Activated T-cell treated with anti-CD3 and anti-CD28 coated beads, Interleukin-2, amount 50 U/mL, for 24 hours (primary cell): ENCODE data around the gene OXTR.

Experiments used
- DNase-seq: peaks from one replicate; pipeline ENCODE4 v3.0.0-alpha.2; 2020
- H3K27ac Mint-ChIP-seq: 2 replicates; pipeline ENCODE4 v1.8.0; 2020; ENCODE audit warnings: mild to moderate bottlenecking, mixed read lengths
- H3K27me3 Mint-ChIP-seq: 2 replicates; pipeline ENCODE4 v1.8.0; 2020; ENCODE audit warnings: mixed read lengths
- H3K36me3 Mint-ChIP-seq: 2 replicates; pipeline ENCODE4 v1.8.0; 2020; ENCODE audit warnings: low read depth, mixed read lengths
- H3K4me1 Mint-ChIP-seq: 2 replicates; pipeline ENCODE4 v1.8.0; 2020; ENCODE audit warnings: low read depth, mixed read lengths
- H3K4me3 Mint-ChIP-seq: 2 replicates; pipeline ENCODE4 v1.8.0; 2020; ENCODE audit warnings: mild to moderate bottlenecking, moderate library complexity, mixed read lengths
- H3K9me3 Mint-ChIP-seq: 2 replicates; pipeline ENCODE4 v1.8.0; 2020; ENCODE audit warnings: mixed read lengths

The OXTR gene

GRCh38 chr3:8760091-8760490 is 9.3 kb downstream of the OXTR start:
- no peak for DNase-seq
- H3K27me3 Mint-ChIP-seq: no peaks in the 10 kb centered on the region
- no peak overlapping the region for H3K4me3 Mint-ChIP-seq
- H3K36me3 Mint-ChIP-seq: no peaks in the 10 kb centered on the region
- no peak overlapping the region for H3K27ac Mint-ChIP-seq
- no peaks in the 10 kb centered on the region for H3K4me1 Mint-ChIP-seq
- no peaks in the 10 kb centered on the region for H3K9me3 Mint-ChIP-seq

DNA sequence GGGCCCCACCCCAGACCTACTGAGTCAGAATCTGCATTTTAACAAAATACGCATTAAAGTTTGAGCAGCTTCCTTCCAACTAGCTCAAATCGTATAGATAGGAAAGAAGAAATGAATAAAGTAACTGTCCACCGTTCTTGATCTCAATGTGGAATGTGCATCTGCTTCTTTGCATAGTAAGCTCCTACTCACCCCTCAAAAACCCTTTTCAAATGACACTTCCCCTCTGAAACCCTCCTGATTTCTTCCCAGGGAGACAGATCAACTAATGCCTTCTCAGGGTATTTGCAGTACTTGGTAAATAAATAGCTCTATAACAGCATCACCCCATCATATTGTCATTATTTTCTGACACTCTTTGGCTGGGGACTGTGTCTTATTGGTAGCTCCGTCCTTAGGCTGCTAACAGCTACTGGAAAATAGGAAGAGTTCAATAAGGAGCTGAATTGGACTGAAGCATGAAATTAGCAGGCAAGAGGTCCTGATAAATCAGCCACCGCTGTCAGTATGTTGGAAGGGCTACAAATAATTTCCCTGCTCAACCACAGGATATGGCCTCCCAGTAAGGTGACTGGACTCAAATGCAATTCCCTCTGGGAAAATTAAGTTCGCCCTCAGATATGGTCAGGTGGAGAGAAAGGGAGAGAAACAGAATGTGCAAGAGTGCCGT is 10.2 kb downstream of the OXTR start:
- no peaks in the 10 kb centered on the region for H3K4me1 Mint-ChIP-seq
- no peak overlapping the region for H3K4me3 Mint-ChIP-seq
- no peaks in the 10 kb centered on the region for H3K9me3 Mint-ChIP-seq
- no peak overlapping the region for H3K27ac Mint-ChIP-seq
- H3K36me3 Mint-ChIP-seq: no peaks in the 10 kb centered on the region
- no peaks in the 10 kb centered on the region for H3K27me3 Mint-ChIP-seq
- DNase-seq: no peak

DNA sequence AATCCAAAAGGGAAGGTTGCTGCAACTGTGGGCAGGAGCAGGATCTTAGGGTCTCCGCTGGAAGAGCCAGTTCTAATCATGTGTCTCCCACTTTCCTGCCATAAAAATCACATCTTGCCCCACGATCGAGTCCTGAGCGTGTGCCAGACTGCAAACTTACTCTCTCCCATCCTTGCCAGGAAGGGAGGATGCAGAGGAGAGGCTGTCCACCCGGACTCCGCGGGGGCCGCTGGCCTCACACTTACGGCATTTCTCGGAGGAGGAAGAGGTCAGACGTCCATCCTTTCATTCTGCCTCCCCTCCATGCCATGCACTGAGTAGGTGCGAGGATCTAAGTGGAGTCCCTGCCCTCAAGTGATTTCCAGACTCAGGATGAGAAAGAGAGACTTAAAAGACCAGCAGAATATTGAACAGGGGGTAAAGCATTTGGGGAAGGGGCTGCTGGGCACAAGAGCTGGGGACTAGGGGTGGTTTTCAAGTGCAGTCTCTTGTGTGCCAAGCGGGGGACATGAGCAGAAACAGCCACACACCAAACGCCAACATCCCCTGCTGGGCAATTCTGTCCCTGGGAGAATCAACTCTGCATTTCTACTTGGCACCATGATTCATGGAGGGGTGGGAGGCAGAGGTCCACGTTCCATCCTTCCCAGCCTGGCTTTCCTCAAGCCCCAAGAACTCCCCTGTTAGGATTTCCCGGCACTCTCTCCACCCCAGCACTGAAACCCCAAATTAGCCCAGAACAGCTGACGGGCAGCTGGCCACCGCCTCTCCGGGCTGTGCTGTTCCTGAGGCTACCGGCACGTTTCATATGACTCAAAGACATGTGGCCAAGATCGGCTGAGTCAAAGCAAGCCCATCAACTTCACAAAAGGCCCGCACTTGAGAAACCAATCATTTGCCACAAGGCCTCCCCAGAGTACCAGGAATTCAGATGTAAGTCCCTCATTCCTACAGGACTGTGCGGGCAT is 11.6 kb downstream of the OXTR start:
- Mint-ChIP-seq H3K9me3 (no peaks in the 10 kb centered on the region), H3K4me1 (no peaks in the 10 kb centered on the region), H3K27me3 (no peaks in the 10 kb centered on the region), H3K27ac (no peak overlapping the region), H3K36me3 (no peaks in the 10 kb centered on the region), H3K4me3 (no peak overlapping the region)
- DNase-seq: no peak

GRCh38 chr3:8756671-8757070 is 12.7 kb downstream of the OXTR start:
- no peak overlapping the region for H3K27ac Mint-ChIP-seq
- no peak for DNase-seq
- no peaks in the 10 kb centered on the region for H3K9me3 Mint-ChIP-seq
- H3K4me1 Mint-ChIP-seq: no peaks in the 10 kb centered on the region
- no peak overlapping the region for H3K4me3 Mint-ChIP-seq
- no peaks in the 10 kb centered on the region for H3K27me3 Mint-ChIP-seq
- H3K36me3 Mint-ChIP-seq: no peaks in the 10 kb centered on the region

GRCh38 chr3:8755564-8756237 is 13.7 kb downstream of the OXTR start:
- no peak for DNase-seq
- no peaks in the 10 kb centered on the region for H3K9me3 Mint-ChIP-seq
- H3K27me3 Mint-ChIP-seq: no peaks in the 10 kb centered on the region
- no peaks in the 10 kb centered on the region for H3K4me1 Mint-ChIP-seq
- H3K36me3 Mint-ChIP-seq: no peaks in the 10 kb centered on the region
- H3K4me3 Mint-ChIP-seq: no peak overlapping the region
- no peak overlapping the region for H3K27ac Mint-ChIP-seq

DNA sequence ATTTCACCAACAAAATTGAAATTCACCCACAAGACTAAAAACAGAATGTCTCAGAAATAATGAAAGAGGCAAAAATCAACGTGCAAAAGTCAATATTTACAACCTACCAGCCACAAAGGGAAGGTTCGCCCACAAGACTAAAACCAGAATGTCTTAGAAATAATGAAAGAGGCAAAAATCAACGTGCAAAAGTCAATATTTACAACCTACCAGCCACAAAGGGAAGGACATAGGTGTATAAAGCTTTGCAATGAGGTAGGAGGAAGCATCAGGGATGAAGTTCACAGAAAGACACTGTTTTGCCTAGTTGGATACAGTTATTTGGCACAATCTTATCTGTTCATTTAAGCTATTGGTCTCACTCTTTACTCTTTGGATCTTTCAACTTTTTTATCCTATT is 14.3 kb downstream of the OXTR start:
- no peaks in the 10 kb centered on the region for H3K9me3 Mint-ChIP-seq

DNA sequence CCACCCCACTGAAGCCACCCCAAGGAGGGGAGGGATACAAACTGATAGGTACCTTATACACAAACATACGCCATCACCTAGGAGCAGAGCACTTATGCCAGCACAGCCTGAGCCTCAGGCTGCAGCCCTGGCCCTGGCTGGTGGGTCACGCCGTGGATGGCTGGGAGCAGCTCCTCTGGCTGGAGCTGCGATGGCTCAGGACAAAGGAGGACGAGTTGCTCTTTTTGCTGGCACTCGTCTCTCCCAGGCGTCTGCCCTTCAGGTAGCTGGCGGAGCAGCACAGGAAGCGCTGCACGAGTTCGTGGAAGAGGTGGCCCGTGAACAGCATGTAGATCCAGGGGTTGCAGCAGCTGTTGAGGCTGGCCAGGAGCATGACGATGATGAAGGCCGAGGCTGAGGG is 16.6 kb downstream of the OXTR start:
- no peak overlapping the region for H3K27ac Mint-ChIP-seq
- H3K27me3 Mint-ChIP-seq: no peaks in the 10 kb centered on the region
- H3K4me1 Mint-ChIP-seq: no peaks in the 10 kb centered on the region
- H3K4me3 Mint-ChIP-seq: no peak overlapping the region
- H3K9me3 Mint-ChIP-seq: no peaks in the 10 kb centered on the region
- no peaks in the 10 kb centered on the region for H3K36me3 Mint-ChIP-seq
- DNase-seq: no peak

More for the DNA sequence above, 14.3 kb downstream of the OXTR start:
- Mint-ChIP-seq H3K27ac (no peak overlapping the region), H3K27me3 (no peaks in the 10 kb centered on the region), H3K4me3 (no peak overlapping the region), H3K4me1 (no peaks in the 10 kb centered on the region), H3K36me3 (no peaks in the 10 kb centered on the region)
- no peak for DNase-seq

DNA sequence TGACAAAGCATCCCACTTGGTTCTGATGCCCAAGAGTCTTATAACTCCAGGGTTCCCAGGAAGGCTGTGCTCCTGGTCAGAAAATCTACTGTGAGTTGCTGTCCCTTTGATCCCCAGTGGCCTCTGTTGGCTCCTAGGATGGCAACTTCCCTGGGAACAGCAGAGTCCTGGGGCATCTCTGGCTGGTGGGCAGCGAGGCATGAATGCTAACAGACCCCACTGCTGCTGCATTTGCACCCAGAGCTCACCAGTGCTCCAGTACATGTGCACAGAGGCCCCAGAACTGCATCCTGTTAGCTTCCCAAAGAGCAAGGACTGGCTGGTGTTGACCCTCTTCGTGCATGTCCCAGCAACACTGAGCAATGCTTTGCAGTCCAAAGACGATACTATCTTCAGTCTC is 20.1 kb downstream of the OXTR start:
- DNase-seq: no peak
- Mint-ChIP-seq H3K27me3 (no peaks in the 10 kb centered on the region), H3K27ac (no peak overlapping the region), H3K4me1 (no peaks in the 10 kb centered on the region), H3K9me3 (no peaks in the 10 kb centered on the region), H3K36me3 (no peaks in the 10 kb centered on the region), H3K4me3 (no peak overlapping the region)

DNA sequence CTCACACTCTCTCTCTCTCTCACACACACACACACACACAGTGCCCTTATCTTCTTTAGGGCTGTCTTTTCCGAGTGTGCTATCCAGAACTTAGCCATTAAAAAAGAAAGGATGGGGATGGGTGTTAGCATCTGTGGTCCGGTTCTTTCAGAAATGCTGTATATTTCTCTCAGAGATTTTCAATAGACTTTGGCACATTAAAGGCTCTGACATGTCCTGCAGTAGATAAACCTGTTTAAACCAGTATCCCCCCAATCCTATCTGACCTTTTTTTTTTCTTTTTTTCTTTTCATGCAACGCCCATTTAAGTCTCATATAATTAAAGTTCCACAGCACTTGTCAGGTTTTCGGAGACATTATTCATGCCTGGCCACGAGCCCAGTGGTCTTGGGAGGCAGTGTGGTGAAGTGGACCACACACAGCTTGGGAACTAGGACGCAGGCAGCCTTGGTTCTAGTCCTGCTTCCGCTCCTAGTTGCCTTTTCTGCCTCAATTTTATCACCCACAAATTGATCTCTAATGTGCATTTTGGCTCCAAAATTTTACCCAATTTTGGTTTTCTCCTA is 22.6 kb downstream of the OXTR start:
- DNase-seq: no peak
- Mint-ChIP-seq H3K36me3 (no peaks in the 10 kb centered on the region), H3K27me3 (peaks cover 3% of the 10 kb centered on the region), H3K4me1 (no peaks in the 10 kb centered on the region), H3K27ac (no peak overlapping the region), H3K9me3 (no peaks in the 10 kb centered on the region), H3K4me3 (no peak overlapping the region)

DNA sequence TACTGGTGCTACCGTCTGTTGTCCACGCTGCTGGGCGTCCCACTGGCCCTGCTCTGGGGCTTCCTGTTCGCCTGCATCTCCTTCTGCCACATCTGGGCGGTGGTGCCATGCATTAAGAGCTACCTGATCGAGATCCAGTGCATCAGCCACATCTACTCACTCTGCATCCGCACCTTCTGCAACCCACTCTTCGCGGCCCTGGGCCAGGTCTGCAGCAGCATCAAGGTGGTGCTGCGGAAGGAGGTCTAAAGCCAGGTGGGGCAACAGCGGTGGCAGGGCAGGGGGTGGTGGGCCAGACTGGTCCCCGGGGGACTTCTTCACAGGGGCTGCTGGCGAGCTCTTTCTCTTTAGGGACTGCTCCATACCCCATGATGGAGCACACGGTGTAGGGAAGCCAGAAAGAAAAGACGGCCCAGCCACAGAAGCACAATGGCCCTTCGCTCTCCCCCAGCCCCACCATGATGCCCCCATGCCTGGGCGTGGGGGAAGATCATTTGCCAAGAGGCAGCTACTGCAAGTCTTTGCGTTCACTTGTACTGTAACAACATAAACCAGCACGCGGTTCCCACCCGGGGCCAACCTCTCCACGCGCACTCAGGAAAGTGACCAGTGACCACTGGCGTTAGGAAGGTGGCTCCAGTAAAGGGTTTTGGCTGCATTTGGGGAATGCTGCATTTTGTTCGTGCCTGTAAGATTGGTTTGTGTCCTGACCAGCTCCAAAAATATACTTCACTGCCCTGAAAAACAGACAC is 23.6 kb downstream of the OXTR start:
- DNase-seq: no peak
- H3K27me3 Mint-ChIP-seq: peaks cover 9% of the 10 kb centered on the region
- no peak overlapping the region for H3K27ac Mint-ChIP-seq
- H3K4me3 Mint-ChIP-seq: no peak overlapping the region
- H3K9me3 Mint-ChIP-seq: no peaks in the 10 kb centered on the region
- no peaks in the 10 kb centered on the region for H3K36me3 Mint-ChIP-seq
- no peaks in the 10 kb centered on the region for H3K4me1 Mint-ChIP-seq

DNA sequence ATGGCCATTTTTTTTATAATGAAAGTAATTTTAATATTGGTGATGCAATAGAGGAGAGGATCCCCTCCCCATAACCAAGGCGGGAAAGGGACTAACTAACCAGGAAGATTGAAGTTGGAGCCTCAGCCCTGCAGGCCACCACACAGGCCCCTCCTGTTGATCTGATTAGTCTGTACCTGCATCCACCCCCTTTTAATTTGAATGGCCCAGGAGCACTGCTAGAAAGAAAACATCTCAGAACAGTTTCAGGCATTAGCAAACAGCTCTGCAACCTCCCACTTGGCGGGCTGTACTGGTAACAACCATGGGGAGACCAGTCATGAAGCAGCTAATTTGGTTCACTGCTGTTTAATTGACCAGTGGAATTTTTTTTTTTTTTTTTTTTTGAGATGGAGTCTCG is 25.5 kb downstream of the OXTR start:
- no peaks in the 10 kb centered on the region for H3K36me3 Mint-ChIP-seq
- H3K27me3 Mint-ChIP-seq: peaks cover 11% of the 10 kb centered on the region
- no peak overlapping the region for H3K4me3 Mint-ChIP-seq
- H3K4me1 Mint-ChIP-seq: no peaks in the 10 kb centered on the region
- DNase-seq: no peak
- H3K9me3 Mint-ChIP-seq: no peaks in the 10 kb centered on the region
- no peak overlapping the region for H3K27ac Mint-ChIP-seq

- Mint-ChIP-seq H3K27me3 (peaks cover 11% of the 10 kb centered on the region), H3K9me3 (no peaks in the 10 kb centered on the region), H3K4me3 (no peak overlapping the region), H3K27ac (no peak overlapping the region), H3K4me1 (no peaks in the 10 kb centered on the region), H3K36me3 (no peaks in the 10 kb centered on the region)
- no peak for DNase-seq
These were observed 26.3 kb downstream of the OXTR start for GRCh38 chr3:8743021-8743601.

DNA sequence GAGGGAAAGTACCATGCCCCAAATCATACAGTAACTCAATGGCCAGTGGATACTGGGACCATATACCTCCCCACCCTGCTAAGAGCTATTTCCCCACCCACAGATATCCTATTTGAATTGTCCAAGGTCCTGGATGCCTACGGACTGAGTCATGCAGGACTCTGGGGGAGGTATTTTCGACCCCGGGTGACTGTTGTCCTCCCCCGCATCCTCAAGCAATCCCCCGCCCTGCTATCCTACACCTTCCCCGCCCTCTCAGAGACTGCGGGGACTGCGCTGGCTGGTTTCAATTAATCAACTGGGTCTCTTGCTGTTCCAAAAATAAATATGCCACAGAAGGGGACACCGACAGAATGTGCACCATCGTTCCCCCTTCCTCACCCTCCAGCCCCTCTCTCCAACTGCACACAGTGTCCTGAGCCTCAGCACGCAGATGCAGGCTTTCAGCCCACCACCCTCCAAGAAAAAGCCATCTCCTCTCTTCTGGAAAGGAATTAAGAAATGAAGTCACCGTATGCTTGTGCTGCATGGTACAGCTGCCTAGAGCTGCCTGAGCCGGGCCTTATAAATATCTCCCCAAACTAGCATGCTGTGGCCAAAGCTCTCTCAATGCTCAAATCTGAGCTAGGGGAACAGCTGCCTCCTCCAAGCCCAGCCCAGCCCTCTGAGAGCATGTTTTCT is 27.7 kb downstream of the OXTR start:
- Mint-ChIP-seq H3K27me3 (peaks cover 11% of the 10 kb centered on the region), H3K9me3 (no peaks in the 10 kb centered on the region), H3K27ac (no peak overlapping the region), H3K4me3 (no peak overlapping the region), H3K36me3 (no peaks in the 10 kb centered on the region), H3K4me1 (no peaks in the 10 kb centered on the region)
- DNase-seq: no peak
